Measurements from ENCODE around the gene KLC1. TPM values are rescaled to one million over a fixed set of nuclear protein-coding genes. Genes with fewer than 3 reads are reported as not detected.

Gene KLC1
- total RNA-seq, 2 experiments from 2014 or later: 126 to 135 TPM

GRCh38 chr14:103744621-103745395 lies 115.8 kb downstream of the KLC1 start:
- Mint-ChIP-seq H3K36me3 (ENCODE audit: low read depth) (no peaks in the 10 kb centered on the region), H3K27me3 (no peaks in the 10 kb centered on the region)

DNA sequence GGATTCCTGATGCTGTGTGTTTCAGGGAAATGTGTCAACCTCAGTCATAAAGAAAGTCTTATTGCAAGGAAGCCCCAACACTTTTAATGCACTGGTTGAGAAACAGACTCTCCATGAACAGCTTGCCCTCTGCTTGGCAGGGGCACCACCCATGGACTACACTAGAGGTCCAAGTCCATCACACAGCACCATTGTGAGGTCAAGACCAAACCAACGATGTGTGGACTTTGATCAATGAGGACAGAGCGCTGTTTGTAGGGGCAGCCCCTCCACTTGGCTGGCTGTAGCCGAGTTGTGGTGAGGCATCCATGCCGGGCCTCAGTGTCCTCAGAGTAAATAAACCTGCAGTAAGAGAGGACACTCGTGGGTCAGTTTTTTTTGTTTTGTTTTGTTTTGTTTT lies 116.4 kb downstream of the KLC1 start:
- Mint-ChIP-seq H3K4me3 (no peak overlapping the region), H3K27me3 (no peaks in the 10 kb centered on the region), H3K4me1 (peaks cover 17% of the 10 kb centered on the region), H3K9me3 (no peaks in the 10 kb centered on the region), H3K36me3 (ENCODE audit: low read depth) (no peaks in the 10 kb centered on the region), H3K27ac (no peak overlapping the region)
- no peak for DNase-seq
- POLR2A ChIA-PET: interaction anchor here (0.6 kb wide), 1 partner anchor 37 kb away, joined by 3 read pairs; no protein-coding TSS in a partner anchor
- CTCF ChIA-PET: interaction anchor here (1.2 kb wide), 1 partner anchor 15 kb away, joined by 3 read pairs; no protein-coding TSS in a partner anchor

More at GRCh38 chr14:103744621-103745395, 115.8 kb downstream of the KLC1 start:
- no peak overlapping the region for H3K27ac Mint-ChIP-seq
- H3K4me1 Mint-ChIP-seq: peaks cover 17% of the 10 kb centered on the region
- ChIA-PET CTCF (no interaction called here), POLR2A (no interaction called here)
- no peaks in the 10 kb centered on the region for H3K9me3 Mint-ChIP-seq
- DNase-seq: no peak
- H3K4me3 Mint-ChIP-seq: no peak overlapping the region

GRCh38 chr14:103746701-103747100 lies 117.7 kb downstream of the KLC1 start:
- CTCF ChIA-PET: interaction anchor here (0.6 to 1.2 kb wide), 2 partner anchors 13 to 142 kb away, joined by 3 read pairs; no protein-coding TSS in a partner anchor
- Mint-ChIP-seq H3K27me3 (no peaks in the 10 kb centered on the region), H3K36me3 (ENCODE audit: low read depth) (no peaks in the 10 kb centered on the region), H3K27ac (no peak overlapping the region), H3K9me3 (no peaks in the 10 kb centered on the region), H3K4me3 (no peak overlapping the region), H3K4me1 (peaks cover 17% of the 10 kb centered on the region)
- POLR2A ChIA-PET: no interaction called here
- no peak for DNase-seq

DNA sequence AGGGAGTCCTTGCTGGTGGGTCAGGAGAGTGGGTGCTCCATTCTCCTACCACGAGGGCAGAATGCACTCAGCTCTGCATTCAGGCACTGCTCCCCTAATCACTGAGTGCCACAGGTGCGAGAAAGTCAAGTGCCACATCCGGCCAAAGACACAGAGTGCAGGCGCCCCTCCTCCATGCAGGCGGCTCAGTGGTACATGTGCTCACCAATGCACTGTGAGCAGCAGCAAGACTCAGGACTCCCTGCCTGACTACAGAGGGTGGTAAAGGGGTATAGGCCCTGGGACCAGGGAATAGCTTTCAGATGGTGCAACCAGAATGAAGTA lies 119.5 kb downstream of the KLC1 start:
- peaks cover 19% of the 10 kb centered on the region for H3K4me1 Mint-ChIP-seq
- H3K4me3 Mint-ChIP-seq: no peak overlapping the region
- H3K9me3 Mint-ChIP-seq: no peaks in the 10 kb centered on the region
- ChIA-PET CTCF (interaction anchor here (0.8 to 1.0 kb wide), 2 partner anchors 10 to 13 kb away, joined by 3 to 4 read pairs; no protein-coding TSS in a partner anchor), POLR2A (no interaction called here)
- no peaks in the 10 kb centered on the region for H3K27me3 Mint-ChIP-seq
- no peaks in the 10 kb centered on the region for H3K36me3 Mint-ChIP-seq (ENCODE audit: low read depth)
- peak; percentile 75 for DNase-seq
- peak overlapping the region; percentile 86 for H3K27ac Mint-ChIP-seq

- Mint-ChIP-seq H3K9me3 (no peaks in the 10 kb centered on the region), H3K4me1 (peaks cover 19% of the 10 kb centered on the region), H3K4me3 (no peak overlapping the region), H3K36me3 (ENCODE audit: low read depth) (no peaks in the 10 kb centered on the region), H3K27ac (no peak overlapping the region), H3K27me3 (no peaks in the 10 kb centered on the region)
- DNase-seq: no peak
- POLR2A ChIA-PET: no interaction called here
- CTCF ChIA-PET: no interaction called here
Measured at GRCh38 chr14:103749452-103749851, 120.4 kb downstream of the KLC1 start.

- DNase-seq: no peak
- Mint-ChIP-seq H3K36me3 (ENCODE audit: low read depth) (no peaks in the 10 kb centered on the region), H3K27me3 (no peaks in the 10 kb centered on the region), H3K9me3 (no peaks in the 10 kb centered on the region), H3K4me3 (no peak overlapping the region), H3K4me1 (peaks cover 19% of the 10 kb centered on the region), H3K27ac (no peak overlapping the region)
- ChIA-PET POLR2A (no interaction called here), CTCF (no interaction called here)
Measured at GRCh38 chr14:103749860-103750259, 120.8 kb downstream of the KLC1 start.

Other genes starting within 250 kb of the KLC1 start
- gene MARK3, start 243.8 kb upstream of the KLC1 start, total RNA-seq: 10 to 100 TPM; 78.6 to 81.4 TPM
- under 1 TPM; 0.52 to 0.67 TPM for gene CKB, start 106.4 kb upstream of the KLC1 start, total RNA-seq
- gene TRMT61A, start 100.0 kb upstream of the KLC1 start, total RNA-seq: 1 to 10 TPM; 7.0 to 8.8 TPM
- 10 to 100 TPM; 29.8 to 30.5 TPM for gene BAG5, start 66.6 kb upstream of the KLC1 start, total RNA-seq
- 10 to 100 TPM; 24.7 to 24.9 TPM for gene COA8, start 66.3 kb upstream of the KLC1 start, total RNA-seq
- 10 to 100 TPM; 36.4 to 37.4 TPM for gene XRCC3, start 86.2 kb downstream of the KLC1 start, total RNA-seq
- gene ZFYVE21, start 86.6 kb downstream of the KLC1 start, total RNA-seq: 10 to 100 TPM; 16.9 to 17.2 TPM
- 10 to 100 TPM; 11.6 to 12.0 TPM for gene PPP1R13B, start 218.4 kb downstream of the KLC1 start, total RNA-seq

All from activated CD4-positive, alpha-beta T cell treated with anti-CD3 and anti-CD28 coated beads, Interleukin-2, amount 10 ng/mL, durations not matched to agents 7 days and 5 days (primary cell).